ENCODE data around the gene GSTM2.
"Not testable (repeated sequence)": the region's sequence is repeated elsewhere in the genome, so short reads cannot be mapped to it uniquely, and the experiment has no call there.

GSTM2 gene

GRCh38 chr1:109677459-109677858 is 9.6 kb downstream of the GSTM2 start:
- no peak for DNase-seq (ENCODE audit: low read depth in 2 of 2)

DNA sequence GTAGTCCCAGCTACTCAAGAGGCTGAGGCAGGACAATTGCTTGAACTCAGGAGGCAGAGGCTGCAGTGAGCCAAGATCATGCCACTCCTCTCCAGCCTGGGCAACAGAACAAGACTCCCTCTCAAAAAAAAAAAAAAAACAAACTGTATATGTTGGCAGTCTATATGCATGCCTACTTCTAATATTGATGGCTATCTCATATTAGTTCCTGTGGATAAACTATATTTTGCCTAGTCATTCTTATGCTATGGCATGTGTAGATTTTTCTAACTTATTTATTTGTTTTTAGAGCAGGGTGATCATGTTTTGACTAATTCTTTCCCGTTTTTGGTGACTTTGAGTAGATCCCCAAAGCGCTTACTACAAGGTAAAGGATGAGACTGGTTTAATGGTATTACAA is 10.8 kb downstream of the GSTM2 start:
- not testable (repeated sequence) for DNase-seq (ENCODE audit: low read depth in 2 of 2)

DNA sequence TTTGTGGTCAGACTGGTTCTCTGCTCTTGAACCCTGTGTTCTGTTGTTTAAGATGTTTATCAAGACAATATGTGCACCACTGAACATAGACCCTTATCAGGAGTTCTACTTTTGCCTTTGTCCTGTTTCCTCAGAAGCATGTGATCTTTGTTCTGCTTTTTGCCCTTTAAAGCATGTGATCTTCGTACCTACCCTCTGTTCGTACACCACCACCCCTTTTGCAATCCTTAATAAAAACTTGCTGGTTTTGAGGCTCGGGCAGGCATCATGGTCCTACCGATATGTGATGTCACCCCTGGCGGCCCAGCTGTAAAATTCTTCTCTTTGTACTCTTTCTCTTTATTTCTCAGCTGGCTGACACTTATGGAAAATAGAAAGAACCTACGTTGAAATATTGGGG is 16.9 kb downstream of the GSTM2 start:
- not testable (repeated sequence) for DNase-seq (ENCODE audit: low read depth in 2 of 2)

DNA sequence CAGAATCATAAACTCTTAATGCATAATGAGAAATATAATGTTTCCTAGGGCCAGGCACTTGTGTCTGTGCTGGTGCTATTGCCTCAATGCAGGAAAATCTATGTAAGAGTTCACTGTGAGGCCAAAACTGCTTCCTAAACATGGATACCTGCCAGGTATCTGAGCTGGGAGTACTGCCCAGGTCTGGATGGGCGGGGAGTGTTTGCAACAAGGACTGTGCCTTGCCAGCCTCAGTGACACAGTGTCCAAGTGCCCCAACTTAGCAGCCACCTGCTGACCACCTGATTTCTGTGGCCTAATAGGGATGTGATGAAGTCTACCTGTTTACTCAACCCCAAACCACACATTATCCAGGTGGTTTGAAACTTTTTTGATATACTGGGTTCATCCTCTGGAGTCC is 17.5 kb downstream of the GSTM2 start:
- DNase-seq (ENCODE audit: low read depth in 2 of 2) = not testable (repeated sequence)

- not testable (repeated sequence) for DNase-seq (ENCODE audit: low read depth in 2 of 2)
Observed at GRCh38 chr1:109685890-109686289, 18.0 kb downstream of the GSTM2 start.

DNA sequence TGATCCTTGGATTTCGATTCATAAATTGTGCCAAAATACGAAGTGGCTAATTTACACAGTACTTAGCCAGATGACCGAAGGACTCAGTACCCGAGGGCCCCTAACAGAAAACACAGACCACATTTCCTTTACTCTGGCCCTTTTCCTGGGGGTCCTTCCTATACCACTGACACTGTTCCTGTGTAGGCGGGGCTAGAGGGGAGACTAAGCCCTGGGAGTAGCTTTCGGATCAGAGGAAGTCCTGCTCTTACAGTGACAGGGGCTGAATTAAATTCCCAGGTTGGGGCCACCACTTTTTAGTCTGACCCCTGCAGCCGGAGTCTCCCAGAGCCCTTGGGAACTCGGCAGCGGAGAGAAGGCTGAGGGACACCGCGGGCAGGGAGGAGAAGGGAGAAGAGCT is 19.3 kb downstream of the GSTM2 start:
- not testable (repeated sequence) for DNase-seq (ENCODE audit: low read depth in 2 of 2)

DNA sequence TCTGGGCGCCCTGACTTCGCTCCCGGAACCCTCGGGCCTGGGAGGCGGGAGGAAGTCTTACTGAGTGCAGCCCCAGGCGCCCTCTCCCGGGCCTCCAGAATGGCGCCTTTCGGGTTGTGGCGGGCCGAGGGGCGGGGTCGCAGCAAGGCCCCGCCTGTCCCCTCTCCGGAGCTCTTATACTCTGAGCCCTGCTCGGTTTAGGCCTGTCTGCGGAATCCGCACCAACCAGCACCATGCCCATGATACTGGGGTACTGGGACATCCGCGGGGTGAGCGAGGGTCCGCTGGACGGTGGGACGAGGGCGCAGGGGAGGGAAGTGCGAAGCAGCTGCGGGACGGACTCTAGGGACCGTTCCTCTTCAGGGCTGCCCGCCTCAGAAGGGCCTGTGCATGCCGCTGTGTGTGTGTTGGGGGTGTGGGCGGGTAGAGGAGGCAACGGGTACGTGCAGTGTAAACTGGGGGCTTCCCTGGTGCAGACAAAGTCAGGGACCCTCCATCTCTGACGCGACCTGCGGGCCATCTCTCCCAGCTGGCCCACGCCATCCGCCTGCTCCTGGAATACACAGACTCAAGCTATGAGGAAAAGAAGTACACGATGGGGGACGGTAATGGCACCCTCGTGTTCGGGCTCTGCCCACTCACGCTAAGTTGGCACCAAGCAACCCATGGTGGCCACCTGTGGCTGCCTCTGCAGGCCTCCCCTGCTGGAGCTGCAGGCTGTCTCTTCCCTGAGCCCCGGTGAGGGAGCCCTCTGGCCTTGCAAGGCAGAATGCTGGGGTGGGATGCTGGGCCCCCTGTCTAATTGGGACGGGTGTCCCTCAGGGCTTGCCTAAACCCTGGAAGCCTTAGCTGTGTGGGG is 20.0 kb downstream of the GSTM2 start, which contains the start of gene GSTM1:
TSS of gene GSTM1 (plus strand) at position 177 of the 859 bp plus-strand sequence. CDS start at position 234, 57 bp downstream.
- DNase-seq (ENCODE audit: low read depth in 2 of 2) = peak in 1 of 2 donors; percentile 72

- DNase-seq (ENCODE audit: low read depth in 2 of 2) = no peak
Observed at GRCh38 chr1:109689844-109690405, 22.1 kb downstream of the GSTM2 start.

- no peak for DNase-seq (ENCODE audit: low read depth in 2 of 2)
Observed at GRCh38 chr1:109691759-109692158, 23.9 kb downstream of the GSTM2 start.

- DNase-seq (ENCODE audit: low read depth in 2 of 2) = not testable (repeated sequence)
Observed at GRCh38 chr1:109694400-109694799, 26.5 kb downstream of the GSTM2 start.

DNA sequence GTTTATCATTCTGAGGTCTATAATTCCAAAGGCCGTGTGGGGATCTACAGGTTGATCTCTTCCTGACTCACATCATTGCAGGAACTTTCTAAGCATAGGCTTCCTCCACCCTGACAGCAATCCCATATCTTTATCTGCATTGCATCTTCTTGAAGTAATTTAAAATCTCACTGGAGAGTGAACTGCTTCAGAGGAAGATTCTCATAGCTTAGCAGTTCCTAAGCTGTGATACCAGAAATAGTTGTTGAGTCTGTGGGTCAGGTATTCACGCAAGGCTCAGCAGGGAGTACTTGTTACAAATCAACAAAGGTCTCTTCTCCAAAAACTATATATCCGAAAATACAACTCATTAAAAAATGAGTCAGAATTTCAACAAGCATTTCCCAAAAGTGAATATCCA is 27.3 kb downstream of the GSTM2 start:
- not testable (repeated sequence) for DNase-seq (ENCODE audit: low read depth in 2 of 2)

- DNase-seq (ENCODE audit: low read depth in 2 of 2) = no peak
Observed at GRCh38 chr1:109697066-109697465, 29.2 kb downstream of the GSTM2 start.

DNA sequence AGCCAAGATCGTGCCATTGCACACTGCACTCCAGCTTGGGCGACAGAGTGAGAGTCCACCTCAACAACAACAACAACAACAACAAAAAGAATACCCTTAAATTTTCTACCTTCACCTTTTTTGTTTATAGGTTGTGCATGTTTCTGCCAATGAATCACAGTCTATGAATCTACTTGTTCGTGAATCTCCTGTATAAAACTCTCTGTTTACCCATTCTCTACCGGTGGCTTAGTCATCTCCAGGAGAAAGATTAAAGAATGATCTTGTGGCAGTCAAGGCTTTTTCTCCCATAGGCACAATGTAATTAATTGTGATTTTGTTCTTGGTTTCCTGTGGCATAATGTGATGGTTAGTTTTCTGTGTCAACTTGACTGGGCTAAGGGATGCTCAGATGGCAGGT is 30.0 kb downstream of the GSTM2 start:
- DNase-seq (ENCODE audit: low read depth in 2 of 2) = not testable (repeated sequence)

- not testable (repeated sequence) for DNase-seq (ENCODE audit: low read depth in 2 of 2)
Observed at GRCh38 chr1:109702940-109703339, 35.1 kb downstream of the GSTM2 start.

DNA sequence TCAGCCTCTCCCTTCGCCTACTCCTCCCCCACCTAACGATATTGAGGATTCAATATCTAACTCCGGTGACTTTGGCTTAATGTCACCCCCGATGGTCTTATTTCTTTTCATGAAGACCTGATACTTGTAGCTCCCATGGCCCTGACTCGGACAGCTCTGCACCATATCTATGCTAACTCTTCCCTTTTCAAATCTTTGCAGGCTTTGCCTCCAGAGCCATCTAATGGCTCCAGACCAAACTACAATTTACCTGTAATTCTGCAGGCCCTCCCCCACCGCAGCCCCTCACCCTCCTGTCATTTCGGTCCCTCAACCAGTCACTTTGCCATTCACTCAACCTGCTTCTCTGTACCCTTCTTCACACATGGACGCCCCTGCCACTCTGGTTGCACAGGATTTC is 36.3 kb downstream of the GSTM2 start:
- DNase-seq (ENCODE audit: low read depth in 2 of 2) = no peak

- DNase-seq (ENCODE audit: low read depth in 2 of 2) = no peak
Observed at GRCh38 chr1:109705411-109705810, 37.6 kb downstream of the GSTM2 start.

DNA sequence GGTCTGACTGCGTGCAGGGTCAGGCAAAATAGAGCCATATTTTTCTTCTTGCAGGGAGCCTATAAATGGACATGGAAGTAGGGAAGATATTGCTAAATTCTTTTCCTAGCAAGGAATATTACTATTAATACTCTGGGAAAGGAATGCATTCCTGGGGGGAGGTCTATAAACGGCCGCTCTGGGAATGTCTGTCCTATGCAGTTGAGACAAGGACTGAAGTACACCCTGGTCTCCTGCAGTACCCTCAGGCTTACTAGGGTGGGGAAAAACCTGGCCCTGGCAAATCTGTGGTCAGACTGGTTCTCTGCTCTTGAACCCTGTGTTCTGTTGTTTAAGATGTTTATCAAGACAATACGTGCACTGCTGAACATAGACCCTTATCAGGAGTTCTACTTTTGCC is 41.1 kb downstream of the GSTM2 start:
- DNase-seq (ENCODE audit: low read depth in 2 of 2) = not testable (repeated sequence)

GRCh38 chr1:109709822-109710221 is 42.0 kb downstream of the GSTM2 start:
- DNase-seq (ENCODE audit: low read depth in 2 of 2) = not testable (repeated sequence)

- DNase-seq (ENCODE audit: low read depth in 2 of 2) = not testable (repeated sequence)
Observed at GRCh38 chr1:109711593-109712320, 43.9 kb downstream of the GSTM2 start, which contains the start of gene GSTM5. TSS of gene GSTM5 (plus strand) at chr1:109712251. CDS start at chr1:109712313, 62 bp downstream.

GRCh38 chr1:109712321-109712864 is 44.5 kb downstream of the GSTM2 start:
- no peak for DNase-seq (ENCODE audit: low read depth in 2 of 2)

DNA sequence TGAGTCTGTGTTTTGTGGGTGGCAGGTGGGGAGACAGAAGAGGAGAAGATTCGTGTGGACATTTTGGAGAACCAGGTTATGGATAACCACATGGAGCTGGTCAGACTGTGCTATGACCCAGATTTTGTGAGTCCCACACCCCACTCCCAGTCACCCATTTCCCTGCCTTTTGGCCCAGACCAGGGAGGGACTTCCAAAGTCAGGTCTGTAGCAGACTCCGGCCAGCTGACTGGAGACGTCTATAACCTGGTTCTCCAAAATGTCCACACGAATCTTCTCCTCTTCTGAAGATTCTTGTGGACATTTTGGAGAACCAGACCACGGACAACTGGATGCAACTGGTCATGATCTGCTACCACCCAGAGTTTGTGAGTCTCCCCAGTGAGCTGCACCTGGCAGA is 45.8 kb downstream of the GSTM2 start:
- DNase-seq (ENCODE audit: low read depth in 2 of 2) = no peak

Data from stimulated activated CD8-positive, alpha-beta memory T cell treated with anti-CD3 and anti-CD28 coated beads, Interleukin-2, amount 100 ng/mL, for 1 hour (primary cell).